Neural crest cell (in vitro differentiated cells): Measurements from ENCODE around the gene MARVELD3. TPM values are rescaled to one million over a fixed set of nuclear protein-coding genes. Genes with fewer than 3 reads are reported as not detected.

Experiments used
- DNase-seq: peaks from one replicate; pipeline ENCODE4 v3.0.0; 2021; ENCODE audit warnings: low read depth, mixed read lengths, low spot score
- H3K27ac Mint-ChIP-seq: one replicate; pipeline ENCODE4 v1.8.0; 2021; ENCODE audit warnings: mild to moderate bottlenecking, mixed read lengths; ENCODE audit not compliant: unreplicated experiment
- H3K27me3 Mint-ChIP-seq: 2 replicates; pipeline ENCODE4 v1.8.0; 2021; ENCODE audit warnings: low read depth, mild to moderate bottlenecking, mixed read lengths
- H3K36me3 Mint-ChIP-seq: 2 replicates; pipeline ENCODE4 v1.8.0; 2021; ENCODE audit warnings: low read depth, mild to moderate bottlenecking, mixed read lengths
- H3K4me1 Mint-ChIP-seq: 2 replicates; pipeline ENCODE4 v1.8.0; 2021; ENCODE audit warnings: mixed read lengths
- H3K4me3 Mint-ChIP-seq: one replicate; pipeline ENCODE4 v1.8.0; 2021; ENCODE audit warnings: mild to moderate bottlenecking, mixed read lengths
- H3K9me3 Mint-ChIP-seq: 2 replicates; pipeline ENCODE4 v1.8.0; 2021; ENCODE audit warnings: mixed read lengths
- CTCF ChIP-seq: fragments of 200-600 bp; sonication (generic); conservative IDR thresholded peaks from 2 replicates; pipeline ENCODE4 v1.5.0; 2021; ENCODE audit warnings: antibody characterized with exemption, mild to moderate bottlenecking
- total RNA-seq: library from RNA; stranded (reverse); gene quantifications from 2 replicates; pipeline ENCODE4 v1.2.1, GENCODE V29; 2021

MARVELD3 gene
- total RNA-seq, 1 donor from 2014 or later = not detected

GRCh38 chr16:71670537-71670936 is 44.6 kb downstream of the MARVELD3 start:
- H3K4me3 Mint-ChIP-seq = no peak overlapping the region
- no peaks in the 10 kb centered on the region for H3K9me3 Mint-ChIP-seq
- no peaks in the 10 kb centered on the region for H3K27me3 Mint-ChIP-seq
- H3K4me1 Mint-ChIP-seq = no peaks in the 10 kb centered on the region
- no peak overlapping the region for H3K27ac Mint-ChIP-seq
- no peak for TF ChIP-seq CTCF
- peaks cover 10% of the 10 kb centered on the region for H3K36me3 Mint-ChIP-seq
- DNase-seq = no peak

GRCh38 chr16:71671165-71671564 is 45.2 kb downstream of the MARVELD3 start:
- H3K27ac Mint-ChIP-seq = no peak overlapping the region
- H3K36me3 Mint-ChIP-seq = peaks cover 12% of the 10 kb centered on the region
- DNase-seq = no peak
- H3K27me3 Mint-ChIP-seq = no peaks in the 10 kb centered on the region
- no peaks in the 10 kb centered on the region for H3K9me3 Mint-ChIP-seq
- H3K4me3 Mint-ChIP-seq = no peak overlapping the region
- TF ChIP-seq CTCF = no peak
- H3K4me1 Mint-ChIP-seq = no peaks in the 10 kb centered on the region

GRCh38 chr16:71672125-71672524 is 46.1 kb downstream of the MARVELD3 start:
- Mint-ChIP-seq H3K36me3 (peaks cover 15% of the 10 kb centered on the region), H3K4me3 (no peak overlapping the region), H3K27me3 (no peaks in the 10 kb centered on the region), H3K27ac (no peak overlapping the region), H3K4me1 (no peaks in the 10 kb centered on the region), H3K9me3 (no peaks in the 10 kb centered on the region)
- TF ChIP-seq CTCF = no peak
- DNase-seq = no peak

GRCh38 chr16:71672803-71673581 is 47.0 kb downstream of the MARVELD3 start:
- no peaks in the 10 kb centered on the region for H3K9me3 Mint-ChIP-seq
- no peak overlapping the region for H3K4me3 Mint-ChIP-seq
- TF ChIP-seq CTCF = no peak
- H3K27ac Mint-ChIP-seq = no peak overlapping the region
- DNase-seq = no peak
- H3K27me3 Mint-ChIP-seq = no peaks in the 10 kb centered on the region
- H3K36me3 Mint-ChIP-seq = peaks cover 20% of the 10 kb centered on the region
- H3K4me1 Mint-ChIP-seq = no peaks in the 10 kb centered on the region

- no peak for DNase-seq
- H3K4me3 Mint-ChIP-seq = no peak overlapping the region
- H3K27ac Mint-ChIP-seq = no peak overlapping the region
- no peak for TF ChIP-seq CTCF
- no peaks in the 10 kb centered on the region for H3K9me3 Mint-ChIP-seq
- peaks cover 20% of the 10 kb centered on the region for H3K36me3 Mint-ChIP-seq
- H3K4me1 Mint-ChIP-seq = no peaks in the 10 kb centered on the region
- H3K27me3 Mint-ChIP-seq = no peaks in the 10 kb centered on the region
These were observed 47.6 kb downstream of the MARVELD3 start for GRCh38 chr16:71673582-71673973.
